HG02981 (cell line): ENCODE measurements around the gene CTNNA1.

Experiments
- ATAC-seq: cut with Tn5 transposase; IDR thresholded peaks from one replicate; pipeline ENCODE4 v1.9.1; 2021; ENCODE audit warnings: mild to moderate bottlenecking, moderate library complexity; ENCODE audit not compliant: unreplicated experiment

The CTNNA1 gene

DNA sequence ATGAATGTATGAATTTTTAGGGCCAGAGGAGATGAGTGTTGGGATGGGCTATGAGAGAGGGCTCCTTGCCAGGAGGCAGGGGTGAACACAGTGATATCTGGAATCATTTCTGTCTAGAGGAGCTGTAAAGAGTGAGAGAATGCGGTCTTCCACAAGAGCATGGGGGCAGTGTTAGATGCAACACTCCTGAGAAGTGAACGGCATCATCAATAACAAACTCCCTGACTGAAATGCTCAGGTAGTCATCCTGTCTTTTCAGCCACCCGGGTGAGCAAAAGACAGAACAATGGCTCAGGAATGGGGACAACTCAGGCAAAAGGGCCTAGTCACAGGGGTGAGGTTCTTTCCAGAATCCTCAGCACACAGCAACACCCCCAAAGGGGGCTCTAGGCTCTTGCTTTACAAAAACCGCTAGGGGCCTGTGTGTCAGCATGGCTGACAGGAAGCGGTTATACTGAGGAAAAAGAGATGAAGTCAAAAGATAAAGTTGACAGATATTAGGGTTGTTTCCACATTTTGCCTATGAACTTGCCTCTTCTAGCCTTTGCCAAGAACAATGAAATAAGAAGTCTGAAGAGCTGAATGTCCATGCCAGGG is 226.6 kb downstream of the CTNNA1 start:
- ATAC-seq = no peak

DNA sequence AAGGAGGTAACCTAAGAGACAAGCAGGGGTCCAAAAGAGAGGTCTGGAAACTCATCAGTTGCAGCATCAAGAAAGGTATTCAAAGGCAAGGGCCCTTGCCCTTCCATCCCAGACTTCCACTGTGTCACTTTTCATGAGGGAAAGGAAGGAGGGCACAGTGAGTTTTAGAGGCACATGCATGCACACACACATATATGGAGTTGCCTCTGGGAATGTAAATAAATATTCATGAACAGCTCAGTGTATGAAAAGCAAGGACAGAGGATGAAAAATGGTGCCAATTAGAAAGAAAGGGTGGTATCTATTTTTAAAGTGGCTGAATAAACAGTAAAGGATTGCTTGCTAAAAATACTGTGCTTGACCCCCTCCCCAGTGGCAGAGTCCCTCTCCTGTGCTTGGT is 227.2 kb downstream of the CTNNA1 start:
- ATAC-seq = no peak

DNA sequence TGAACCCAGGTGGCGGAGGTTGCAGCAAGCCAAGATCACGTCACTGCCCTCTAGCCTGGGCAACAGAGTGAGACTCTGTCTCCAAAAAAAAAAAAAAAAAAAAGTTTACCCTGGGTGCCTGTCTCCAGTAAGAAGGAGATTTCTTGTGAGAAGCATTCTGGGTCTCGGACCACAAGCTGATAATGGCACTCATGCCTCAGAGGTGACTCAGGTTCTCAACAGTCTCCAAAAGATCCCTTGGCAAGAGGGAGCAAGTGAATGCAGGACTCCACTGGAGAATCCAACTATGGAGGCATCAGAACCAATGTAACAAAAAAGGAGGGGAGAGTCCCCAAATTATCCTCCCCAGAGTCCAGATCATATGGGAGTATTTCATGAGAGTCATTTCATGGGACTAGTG is 227.9 kb downstream of the CTNNA1 start:
- ATAC-seq = no peak

DNA sequence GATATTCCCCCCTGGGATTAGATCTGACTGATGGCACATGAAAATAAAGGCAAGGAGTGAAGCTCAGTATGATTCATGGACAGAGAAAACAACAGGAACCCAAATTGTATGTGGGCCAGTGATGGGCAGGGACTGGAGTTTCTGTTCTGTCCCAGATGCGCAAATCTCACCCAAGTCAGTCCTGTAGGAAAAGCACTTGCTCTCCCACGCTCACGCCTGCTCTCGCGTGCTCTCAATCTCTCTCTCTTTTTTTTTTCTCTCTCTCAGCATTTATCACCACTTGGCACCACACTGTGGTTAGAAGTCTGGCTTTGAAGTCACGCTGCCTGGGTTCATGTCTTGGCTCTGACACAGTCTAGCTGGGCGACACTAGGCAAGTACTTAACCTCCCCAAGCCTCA is 228.4 kb downstream of the CTNNA1 start:
- no peak for ATAC-seq

DNA sequence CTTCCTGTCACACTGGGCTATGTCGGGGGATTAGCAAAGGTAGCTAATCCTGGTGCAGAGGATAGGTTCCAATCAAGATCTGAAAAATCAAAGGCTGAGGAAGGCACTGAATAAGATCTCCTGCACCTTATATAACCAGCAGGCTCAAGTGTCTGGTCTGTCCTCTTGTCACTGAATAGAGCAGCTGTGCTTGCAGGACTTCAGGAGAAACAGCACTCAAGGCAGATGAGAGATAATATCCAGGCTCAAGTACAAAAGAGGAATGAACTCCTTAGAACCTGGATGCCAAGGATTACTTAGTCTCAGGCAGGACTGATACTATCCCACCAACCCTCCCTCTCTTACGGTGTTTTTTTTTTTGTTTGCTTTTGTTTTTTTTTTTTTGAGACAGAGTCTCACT is 230.8 kb downstream of the CTNNA1 start:
- ATAC-seq = no peak
